ENCODE data around the gene PDE6B. TPM values are rescaled to one million over a fixed set of nuclear protein-coding genes. Genes with fewer than 3 reads are reported as not detected.

The PDE6B gene
- total and polyA plus RNA-seq, 2 donors (not counting 1 experiment from before 2014, with no cell fraction given): 2.1 TPM; not detected in 1

GRCh38 chr4:604131-604530 is 21.2 kb upstream of the PDE6B start:
- Histone ChIP-seq H3K9me3 (ENCODE audit: control insufficient read depth, insufficient read depth, low read depth, low read length) (no peaks in the 10 kb centered on the region), H3K27ac (ENCODE audit: insufficient read depth, low read length) (no peak overlapping the region), H3K27me3 (ENCODE audit: control insufficient read depth, insufficient read depth, low read length) (no peaks in the 10 kb centered on the region), H3K9ac (ENCODE audit: insufficient read depth, low read length) (no peak overlapping the region), H3K79me2 (ENCODE audit: control insufficient read depth, insufficient read depth, low read length) (no peaks in the 10 kb centered on the region), H3K4me3 (replicated peaks in 1 of 4; ENCODE audit: control extremely low read depth in 1 of 4, insufficient read depth in 1 of 4, low read depth in 3 of 4, low read length in 4 of 4) (no peak overlapping the region), H3K36me3 (ENCODE audit: control insufficient read depth, insufficient read depth, low read length) (no peaks in the 10 kb centered on the region), H4K20me1 (ENCODE audit: control insufficient read depth, extremely low read depth, insufficient read depth, low read length) (no peaks in the 10 kb centered on the region), H3K4me1 (ENCODE audit: control insufficient read depth, extremely low read depth, insufficient read depth, low read length) (no peaks in the 10 kb centered on the region), H3K4me2 (ENCODE audit: extremely low read depth, insufficient read depth, low read length) (no peak overlapping the region), H2AFZ (ENCODE audit: low read length) (no peak overlapping the region)
- DNase-seq (ENCODE audit: low read depth in 2 of 2): no peak
- TF ChIP-seq EZH2 (IDR thresholded peaks at IDR 0.05; ENCODE audit: low read length, missing control alignments) (no peak), CTCF (conservative IDR thresholded peaks at IDR 0.05 in 1 of 2, IDR thresholded peaks at IDR 0.05 in 1 of 2; ENCODE audit: low read depth in 1 of 2, low read length in 2 of 2) (no peak)

- H3K4me2 ChIP-seq (ENCODE audit: extremely low read depth, insufficient read depth, low read length): no peak overlapping the region
- H2AFZ ChIP-seq (ENCODE audit: low read length): no peak overlapping the region
- no peaks in the 10 kb centered on the region for H3K4me1 ChIP-seq (ENCODE audit: control insufficient read depth, extremely low read depth, insufficient read depth, low read length)
- no peak for DNase-seq (ENCODE audit: low read depth in 2 of 2)
- no peaks in the 10 kb centered on the region for H3K36me3 ChIP-seq (ENCODE audit: control insufficient read depth, insufficient read depth, low read length)
- H3K27ac ChIP-seq (ENCODE audit: insufficient read depth, low read length): no peak overlapping the region
- H3K4me3 ChIP-seq (replicated peaks in 1 of 4; ENCODE audit: control extremely low read depth in 1 of 4, insufficient read depth in 1 of 4, low read depth in 3 of 4, low read length in 4 of 4): no peak overlapping the region
- H4K20me1 ChIP-seq (ENCODE audit: control insufficient read depth, extremely low read depth, insufficient read depth, low read length): no peaks in the 10 kb centered on the region
- no peaks in the 10 kb centered on the region for H3K79me2 ChIP-seq (ENCODE audit: control insufficient read depth, insufficient read depth, low read length)
- TF ChIP-seq CTCF (conservative IDR thresholded peaks at IDR 0.05 in 1 of 2, IDR thresholded peaks at IDR 0.05 in 1 of 2; ENCODE audit: low read depth in 1 of 2, low read length in 2 of 2) (no peak), EZH2 (IDR thresholded peaks at IDR 0.05; ENCODE audit: low read length, missing control alignments) (no peak)
- H3K27me3 ChIP-seq (ENCODE audit: control insufficient read depth, insufficient read depth, low read length): no peaks in the 10 kb centered on the region
- H3K9ac ChIP-seq (ENCODE audit: insufficient read depth, low read length): no peak overlapping the region
- no peaks in the 10 kb centered on the region for H3K9me3 ChIP-seq (ENCODE audit: control insufficient read depth, insufficient read depth, low read depth, low read length)
These were observed 19.5 kb upstream of the PDE6B start for GRCh38 chr4:605702-606425.

GRCh38 chr4:608236-608635 is 17.1 kb upstream of the PDE6B start:
- no peak for TF ChIP-seq CTCF (conservative IDR thresholded peaks at IDR 0.05 in 1 of 2, IDR thresholded peaks at IDR 0.05 in 1 of 2; ENCODE audit: low read depth in 1 of 2, low read length in 2 of 2)
- no peak for TF ChIP-seq EZH2 (IDR thresholded peaks at IDR 0.05; ENCODE audit: low read length, missing control alignments)

More at GRCh38 chr4:608236-608635, 17.1 kb upstream of the PDE6B start:
- Histone ChIP-seq H2AFZ (ENCODE audit: low read length) (no peak overlapping the region), H3K27ac (ENCODE audit: insufficient read depth, low read length) (no peak overlapping the region), H3K36me3 (ENCODE audit: control insufficient read depth, insufficient read depth, low read length) (no peaks in the 10 kb centered on the region), H3K4me2 (ENCODE audit: extremely low read depth, insufficient read depth, low read length) (no peak overlapping the region), H3K9me3 (ENCODE audit: control insufficient read depth, insufficient read depth, low read depth, low read length) (no peaks in the 10 kb centered on the region), H3K4me3 (replicated peaks in 1 of 4; ENCODE audit: control extremely low read depth in 1 of 4, insufficient read depth in 1 of 4, low read depth in 3 of 4, low read length in 4 of 4) (no peak overlapping the region), H3K79me2 (ENCODE audit: control insufficient read depth, insufficient read depth, low read length) (no peaks in the 10 kb centered on the region), H3K4me1 (ENCODE audit: control insufficient read depth, extremely low read depth, insufficient read depth, low read length) (no peaks in the 10 kb centered on the region), H3K9ac (ENCODE audit: insufficient read depth, low read length) (no peak overlapping the region), H3K27me3 (ENCODE audit: control insufficient read depth, insufficient read depth, low read length) (no peaks in the 10 kb centered on the region), H4K20me1 (ENCODE audit: control insufficient read depth, extremely low read depth, insufficient read depth, low read length) (no peaks in the 10 kb centered on the region)
- DNase-seq (ENCODE audit: low read depth in 2 of 2): no peak

All from fibroblast of lung (primary cell).